HK-2 (cell line): ENCODE data around the gene NDRG4.
A peak's percentile ranks its signal among the peaks of the same experiment; 100 is the strongest.

ENCODE experiments used
- DNase-seq: peaks from one replicate; pipeline ENCODE4 v3.0.0-alpha.2; 2018; ENCODE audit not compliant: unreplicated experiment

The NDRG4 gene

DNA sequence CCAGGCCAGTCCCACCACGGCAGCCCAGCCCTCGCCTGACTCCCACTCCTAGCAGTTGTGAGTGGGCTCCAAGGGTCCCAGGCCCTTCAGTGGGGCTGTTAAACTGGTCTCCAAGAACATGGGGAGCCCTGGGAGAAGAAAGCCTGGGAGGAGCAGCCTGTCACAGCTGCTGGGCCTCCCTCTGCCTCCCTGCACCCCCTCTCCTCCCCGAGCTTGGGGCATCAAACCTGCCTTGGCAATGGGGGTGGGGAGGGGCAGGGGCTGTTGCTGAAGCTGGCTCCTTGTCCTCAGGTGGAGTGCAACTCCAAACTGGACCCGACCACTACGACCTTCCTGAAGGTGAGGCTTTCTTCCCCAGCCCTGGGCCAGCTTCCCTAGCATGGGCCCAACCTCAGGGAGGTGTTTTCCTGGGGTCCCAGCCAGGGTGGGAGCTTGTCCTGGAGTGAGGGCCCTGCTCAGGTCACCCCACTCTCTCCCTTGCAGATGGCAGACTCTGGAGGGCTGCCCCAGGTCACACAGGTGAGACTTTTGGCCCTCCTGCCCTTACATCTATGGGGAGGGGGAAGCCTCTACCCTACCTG, 8.8 kb downstream of the NDRG4 start:
- no peak for DNase-seq

DNA sequence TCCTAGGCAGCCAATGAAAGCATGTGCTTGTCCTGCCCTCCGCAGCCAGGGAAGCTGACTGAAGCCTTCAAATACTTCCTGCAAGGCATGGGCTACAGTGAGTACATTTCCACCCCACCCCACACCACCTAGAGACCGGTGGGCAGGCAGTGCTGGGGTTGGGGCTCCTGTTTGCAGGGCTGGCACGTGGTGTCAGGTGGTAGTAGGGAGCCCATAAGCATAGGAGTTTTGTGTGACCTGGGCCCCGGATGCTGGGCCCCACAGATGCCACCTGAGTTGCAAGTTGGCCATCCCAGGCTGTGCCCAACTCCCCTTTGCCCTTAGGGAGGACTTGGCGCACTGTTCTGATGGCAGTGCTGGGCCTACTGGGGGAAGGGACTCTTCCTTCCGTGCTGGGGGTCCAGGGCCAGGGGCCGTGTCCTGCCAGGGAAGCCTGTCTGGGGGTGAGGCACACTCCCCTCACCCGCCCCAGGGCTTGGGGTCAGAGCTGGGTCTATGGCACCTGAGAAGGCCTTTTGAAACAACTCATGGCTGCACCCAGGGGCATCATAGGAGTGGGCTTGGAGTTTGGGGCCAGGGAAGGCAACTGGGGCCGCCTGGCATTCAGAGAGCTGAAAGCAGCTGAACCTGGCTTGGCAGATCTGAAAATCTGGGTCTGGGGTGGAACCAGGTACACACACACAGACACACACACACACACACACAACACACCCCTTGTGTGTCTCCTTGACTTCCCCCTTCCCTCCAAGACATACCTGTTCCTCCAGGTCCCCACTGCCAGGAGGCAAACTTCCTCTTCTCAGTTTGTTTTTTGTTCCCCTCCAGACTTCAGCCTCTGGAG, 9.5 kb downstream of the NDRG4 start:
- DNase-seq, result no peak

DNA sequence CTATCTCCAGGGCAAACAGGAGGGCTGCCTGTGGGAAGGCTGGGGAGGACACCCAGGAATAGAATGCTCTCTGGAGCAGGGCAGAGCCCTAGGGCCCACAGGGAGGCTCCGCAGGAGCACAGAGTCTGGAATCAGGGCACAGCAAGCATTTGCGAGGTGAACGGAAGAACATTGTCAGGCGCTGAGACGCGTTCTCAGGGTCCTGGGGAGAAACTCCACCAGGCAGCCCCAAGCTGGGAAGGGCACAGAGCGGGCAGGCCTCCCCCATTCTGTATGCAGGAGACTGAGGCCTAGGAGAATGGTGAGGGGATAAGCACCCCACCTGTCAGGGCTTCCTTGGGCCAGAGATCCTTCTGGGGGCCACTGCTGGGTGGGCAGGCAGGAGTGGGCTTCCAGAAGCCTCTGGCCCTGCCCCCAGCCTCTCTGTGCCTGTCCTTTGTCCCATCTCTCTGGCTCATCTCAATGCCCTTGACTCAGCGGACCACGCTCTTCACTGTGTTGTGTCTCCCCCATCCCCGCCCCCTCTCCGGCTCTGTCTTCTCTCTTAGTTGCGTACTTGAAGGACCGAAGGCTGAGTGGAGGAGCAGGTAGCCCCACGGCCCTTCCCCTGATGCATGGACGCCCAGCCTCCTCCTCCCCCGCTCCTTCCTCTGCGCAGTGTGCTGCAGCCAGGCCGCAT, 10.3 kb downstream of the NDRG4 start:
- no peak for DNase-seq

DNA sequence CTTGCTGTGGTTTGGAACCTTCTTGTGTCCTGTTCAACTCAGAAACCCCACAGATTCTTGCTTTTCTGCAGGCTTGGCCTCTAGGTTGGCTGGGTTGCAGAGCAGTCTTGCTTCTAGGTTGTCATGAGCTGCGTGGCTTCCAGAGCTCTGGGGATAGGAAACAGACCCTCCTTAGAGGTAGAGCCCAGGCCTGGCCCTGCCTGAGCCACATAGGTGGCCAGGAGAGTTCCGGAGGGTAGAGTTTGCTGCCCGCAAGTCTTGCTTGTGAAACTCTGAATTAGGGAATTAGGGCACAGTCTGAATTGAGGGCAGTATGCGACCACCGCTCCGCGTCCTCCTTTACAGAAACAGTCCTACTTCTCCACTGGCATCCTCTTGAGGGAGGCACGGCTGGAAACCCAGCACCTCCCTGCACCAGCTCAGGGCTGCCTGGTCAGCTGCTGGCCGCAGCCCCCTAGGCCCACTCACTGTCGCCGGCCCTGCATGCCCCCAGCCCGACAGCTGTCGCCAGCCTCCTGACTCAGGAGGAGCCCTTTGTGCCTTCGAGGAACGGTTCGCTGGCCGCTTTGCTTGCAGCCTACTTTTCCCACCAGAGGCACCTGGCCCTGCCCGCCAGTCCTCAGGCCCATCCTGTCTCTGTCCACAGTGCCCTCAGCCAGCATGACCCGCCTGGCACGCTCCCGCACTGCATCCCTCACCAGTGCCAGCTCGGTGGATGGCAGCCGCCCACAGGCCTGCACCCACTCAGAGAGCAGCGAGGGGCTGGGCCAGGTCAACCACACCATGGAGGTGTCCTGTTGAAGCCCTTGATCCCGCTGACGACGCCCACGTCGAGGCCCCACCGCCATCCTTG, 11.1 kb downstream of the NDRG4 start:
- DNase-seq, result no peak

DNA sequence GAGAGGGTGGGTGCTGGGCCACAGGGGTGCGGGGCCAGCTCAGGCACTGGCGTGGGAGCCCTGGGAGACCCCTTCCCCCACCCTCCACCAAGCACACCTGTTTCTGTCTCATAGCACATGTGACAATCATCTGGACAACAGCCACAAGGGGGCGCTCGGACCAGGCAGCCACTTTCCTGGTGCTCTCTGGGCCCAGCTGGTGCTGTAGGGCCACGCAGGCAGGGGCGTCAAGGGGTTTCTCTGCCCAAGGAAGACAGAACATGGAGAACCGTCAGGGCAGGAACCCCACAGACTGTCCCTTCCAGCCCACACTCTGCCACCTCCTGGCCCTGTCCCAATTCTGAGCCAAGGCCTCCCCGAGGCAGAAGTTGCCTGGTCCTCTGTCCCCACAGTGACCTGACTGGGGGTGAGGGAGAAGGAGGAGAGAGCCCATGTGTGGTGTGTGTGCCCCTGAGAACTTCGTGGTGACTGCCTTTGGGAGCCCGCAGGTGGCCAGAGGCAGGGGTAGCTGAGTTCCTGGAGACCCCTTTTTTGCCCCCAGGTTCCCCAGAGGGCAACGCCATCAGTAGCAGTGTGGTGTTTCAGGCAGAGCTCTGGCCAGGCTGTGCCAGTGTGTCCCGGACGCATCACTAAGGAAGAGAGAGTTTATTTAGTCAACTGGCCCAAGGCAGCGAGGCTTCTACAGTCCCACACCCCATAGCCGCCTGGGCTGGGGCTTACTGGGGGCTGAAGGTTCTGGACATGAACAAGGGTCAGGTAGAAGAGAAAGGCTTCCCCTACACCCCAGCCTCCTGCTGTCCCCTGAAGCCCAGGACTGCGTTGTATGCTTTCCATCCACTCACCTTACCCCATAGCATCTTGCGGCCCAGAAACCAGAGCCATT, 12.2 kb downstream of the NDRG4 start:
- DNase-seq, result peak; percentile 82

DNA sequence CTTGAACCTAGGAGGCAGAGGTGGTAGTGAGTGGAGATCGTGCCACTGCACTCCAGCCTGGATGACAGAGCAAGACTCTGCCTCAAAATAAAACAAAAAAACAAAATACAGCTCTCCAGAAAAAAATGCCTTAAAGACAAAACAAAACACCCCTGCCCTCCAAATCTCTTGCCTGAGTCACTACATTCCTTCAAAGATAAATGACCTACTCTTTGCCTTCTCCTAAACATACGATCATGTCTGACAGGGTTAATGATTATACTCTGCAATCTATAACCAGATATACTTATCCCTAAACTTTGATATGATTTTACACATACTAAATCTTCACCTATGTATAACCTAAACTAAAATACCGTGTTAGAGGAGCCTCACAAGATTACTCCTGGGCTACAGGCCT, 13.9 kb downstream of the NDRG4 start:
- DNase-seq, result no peak

DNA sequence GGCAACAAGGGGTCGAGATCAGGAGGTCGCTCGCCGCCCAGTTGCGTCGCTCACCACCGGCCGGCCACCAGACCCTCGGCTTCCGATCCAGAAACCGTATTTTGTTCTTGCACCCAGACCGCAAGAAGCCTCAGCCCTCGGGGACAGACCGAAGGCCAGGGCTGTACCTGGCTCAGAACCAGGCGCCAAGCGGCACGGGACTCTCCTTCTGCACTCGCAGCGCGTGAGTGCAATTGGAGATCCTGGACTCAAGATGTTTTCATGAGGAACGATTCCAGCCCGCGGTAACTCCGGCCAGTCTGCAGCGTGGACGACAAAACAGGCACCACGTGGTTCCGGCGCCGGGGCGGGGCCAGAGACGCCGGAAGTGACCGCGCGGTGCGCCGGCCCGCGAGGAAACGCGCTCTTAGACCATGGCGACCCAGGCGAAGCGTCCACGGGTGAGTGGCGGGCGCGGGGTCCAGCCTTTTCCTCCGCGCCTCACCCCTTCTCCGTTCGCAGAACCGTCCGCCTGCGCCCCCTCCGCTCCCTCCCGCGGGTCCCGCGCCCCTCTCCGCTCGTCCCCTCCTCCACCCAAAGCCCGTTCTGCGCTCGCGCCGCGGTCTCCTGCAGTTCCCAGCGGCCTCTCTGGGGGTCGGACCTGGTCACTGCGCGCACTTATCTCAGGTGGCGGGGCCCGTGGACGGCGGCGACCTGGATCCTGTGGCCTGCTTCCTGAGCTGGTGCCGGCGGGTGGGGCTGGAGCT, 15.4 kb downstream of the NDRG4 start, which contains the start of gene SETD6:
Gene SETD6 (plus strand): TSS at position 393 of the 746 bp plus-strand sequence. CDS start 21 bp downstream, at position 414.
- DNase-seq, result peak; percentile 90

DNA sequence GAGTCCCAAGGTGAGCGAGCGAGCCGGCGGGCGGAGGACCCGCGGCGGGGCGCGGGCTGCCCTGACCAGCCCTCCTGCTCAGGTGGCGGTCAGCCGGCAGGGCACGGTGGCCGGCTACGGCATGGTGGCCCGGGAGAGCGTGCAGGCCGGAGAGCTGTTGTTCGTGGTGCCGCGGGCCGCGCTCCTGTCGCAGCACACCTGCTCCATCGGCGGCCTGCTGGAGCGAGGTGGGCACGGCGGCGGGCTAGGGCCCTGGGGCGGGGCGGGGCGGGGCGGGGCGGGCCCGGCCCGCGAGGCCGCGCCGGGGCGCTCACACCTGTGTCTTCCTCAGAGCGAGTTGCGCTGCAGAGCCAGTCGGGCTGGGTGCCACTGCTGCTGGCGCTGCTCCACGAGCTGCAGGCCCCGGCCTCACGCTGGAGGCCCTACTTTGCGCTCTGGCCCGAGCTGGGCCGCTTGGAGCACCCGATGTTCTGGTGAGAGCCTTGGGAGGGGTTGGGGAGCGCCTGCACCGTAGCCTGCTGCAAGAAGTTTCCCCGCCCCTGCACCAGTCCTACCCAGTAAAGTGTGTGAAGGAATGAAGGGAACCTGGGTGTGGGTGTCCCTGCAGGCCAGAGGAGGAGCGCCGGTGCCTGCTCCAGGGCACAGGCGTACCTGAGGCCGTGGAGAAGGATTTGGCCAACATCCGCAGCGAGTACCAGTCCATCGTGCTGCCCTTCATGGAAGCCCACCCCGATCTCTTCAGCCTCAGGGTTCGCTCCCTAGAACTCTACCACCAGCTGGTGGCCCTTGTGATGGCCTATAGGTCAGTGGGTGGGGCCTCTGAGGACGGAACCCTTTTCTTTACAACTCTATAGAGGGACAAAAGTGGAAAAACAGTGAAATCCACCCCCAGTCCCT, 16.2 kb downstream of the NDRG4 start:
- DNase-seq, result peak; percentile 67

DNA sequence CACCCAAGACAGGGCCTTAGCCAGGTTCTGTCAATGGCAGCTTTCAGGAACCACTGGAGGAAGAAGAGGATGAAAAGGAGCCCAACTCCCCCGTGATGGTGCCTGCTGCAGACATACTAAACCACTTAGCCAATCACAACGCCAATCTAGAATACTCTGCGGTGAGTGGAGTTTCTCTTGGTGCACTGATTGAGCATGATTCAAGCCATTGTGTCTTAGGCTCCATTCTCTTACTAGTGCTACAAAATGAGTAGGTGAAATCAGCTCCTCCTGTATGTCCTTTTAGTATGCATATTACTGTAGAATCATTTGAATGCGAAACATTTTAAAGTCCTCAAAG, 16.8 kb downstream of the NDRG4 start:
- no peak for DNase-seq

DNA sequence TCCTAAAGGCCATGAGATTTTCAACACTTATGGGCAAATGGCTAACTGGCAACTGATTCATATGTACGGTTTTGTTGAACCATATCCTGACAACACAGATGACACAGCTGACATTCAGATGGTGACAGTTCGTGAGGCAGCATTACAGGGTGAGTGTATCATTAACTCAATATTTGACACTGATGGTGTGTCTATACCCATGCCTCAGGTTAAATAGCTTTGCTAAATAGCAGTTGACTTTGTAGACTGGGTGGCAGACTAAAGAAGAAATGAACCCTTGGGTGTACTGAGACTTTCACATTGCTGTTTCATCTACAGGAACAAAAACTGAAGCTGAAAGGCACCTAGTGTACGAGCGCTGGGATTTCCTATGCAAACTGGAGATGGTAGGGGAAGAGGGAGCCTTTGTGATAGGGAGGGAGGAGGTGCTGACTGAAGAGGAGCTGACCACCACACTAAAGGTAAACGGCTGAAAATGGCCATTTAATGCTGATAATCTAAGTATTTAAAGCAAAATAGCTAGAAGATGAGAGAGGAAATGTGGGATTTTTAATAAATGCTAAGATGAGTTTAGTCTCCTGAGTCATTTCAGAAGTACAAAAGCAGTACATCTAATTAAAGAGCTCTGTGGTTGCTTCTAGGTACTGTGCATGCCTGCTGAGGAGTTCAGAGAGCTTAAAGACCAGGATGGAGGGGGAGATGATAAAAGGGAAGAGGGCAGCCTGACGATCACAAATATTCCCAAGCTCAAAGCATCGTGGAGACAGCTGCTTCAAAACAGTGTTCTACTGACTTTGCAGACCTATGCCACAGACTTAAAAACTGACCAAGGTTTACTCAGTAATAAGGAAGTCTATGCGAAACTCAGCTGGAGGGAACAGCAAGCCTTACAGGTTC, 18.4 kb downstream of the NDRG4 start:
- DNase-seq, result no peak

DNA sequence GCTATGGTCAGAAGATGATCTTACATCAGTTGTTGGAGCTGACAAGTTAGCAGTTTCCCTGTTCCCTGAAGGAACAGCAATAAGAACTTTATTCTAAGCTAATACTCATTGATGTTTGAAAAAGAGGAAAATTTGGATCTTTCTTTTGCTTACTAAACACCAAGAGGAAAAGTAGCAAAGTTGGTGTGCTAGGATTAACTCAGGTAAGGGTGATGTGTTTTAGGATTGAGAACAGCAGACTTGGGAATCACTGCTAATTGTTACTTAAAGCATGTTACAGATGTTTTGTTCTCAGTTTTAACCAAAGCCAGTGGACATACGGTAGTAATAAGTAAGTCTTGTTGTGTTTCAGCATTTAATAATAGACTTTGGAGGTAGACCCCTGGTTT, 19.0 kb downstream of the NDRG4 start:
- no peak for DNase-seq

DNA sequence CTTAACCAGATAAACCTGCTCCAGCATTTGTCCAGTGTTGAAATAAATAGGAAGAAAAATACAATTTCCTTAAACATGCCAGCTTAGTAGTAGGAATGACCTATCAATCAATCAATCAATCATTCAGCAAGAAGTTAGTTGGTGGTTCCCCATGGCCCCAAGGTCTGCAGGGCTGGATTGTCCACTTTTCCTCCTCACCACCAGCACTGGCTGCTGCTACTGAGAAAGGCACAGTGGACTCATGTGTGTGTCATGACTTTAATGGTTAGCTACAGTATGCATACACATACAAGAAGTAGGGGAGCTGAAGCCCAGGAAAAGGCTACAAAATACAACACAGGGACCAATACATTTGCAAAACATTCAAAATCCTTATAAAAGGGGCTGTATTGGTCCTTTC, 19.8 kb downstream of the NDRG4 start:
- DNase-seq, result no peak

DNA sequence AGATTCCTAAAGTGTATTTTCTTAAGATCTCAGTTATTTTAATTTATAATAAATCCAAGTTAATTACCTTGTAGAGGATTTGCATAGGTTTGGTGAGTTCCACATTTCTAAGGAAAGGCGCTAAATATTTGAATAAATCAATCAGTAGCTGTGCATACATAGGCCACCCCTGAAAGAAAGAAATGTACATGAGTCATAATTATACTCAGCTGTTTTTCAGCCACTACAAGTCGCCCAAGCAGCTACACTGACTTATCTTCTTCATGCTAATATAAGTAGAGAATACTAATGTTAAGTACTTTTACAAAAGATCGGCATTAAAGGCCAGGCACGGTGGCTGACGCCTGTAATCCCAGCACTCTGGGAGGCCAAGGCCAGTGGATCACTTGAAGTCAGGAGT, 30.2 kb downstream of the NDRG4 start:
- no peak for DNase-seq

DNA sequence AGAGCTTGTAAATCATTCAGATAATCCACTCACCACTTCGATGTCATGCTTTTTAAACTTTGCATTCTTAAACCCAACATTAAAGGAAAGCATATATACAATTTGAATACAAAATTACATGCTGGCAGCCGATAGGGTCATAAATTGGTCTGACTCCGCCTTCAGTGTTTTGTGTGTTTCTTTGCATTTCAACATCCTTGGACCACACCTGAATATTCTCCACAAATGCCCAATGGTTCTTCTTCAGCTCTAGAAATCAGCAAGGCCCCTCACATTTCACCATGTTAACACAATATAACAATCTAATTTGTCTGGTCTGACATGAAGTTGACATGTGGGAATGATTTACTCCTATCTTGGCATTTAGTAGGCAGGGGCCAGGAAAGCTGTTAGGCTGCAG, 32.5 kb downstream of the NDRG4 start:
- DNase-seq, result no peak

DNA sequence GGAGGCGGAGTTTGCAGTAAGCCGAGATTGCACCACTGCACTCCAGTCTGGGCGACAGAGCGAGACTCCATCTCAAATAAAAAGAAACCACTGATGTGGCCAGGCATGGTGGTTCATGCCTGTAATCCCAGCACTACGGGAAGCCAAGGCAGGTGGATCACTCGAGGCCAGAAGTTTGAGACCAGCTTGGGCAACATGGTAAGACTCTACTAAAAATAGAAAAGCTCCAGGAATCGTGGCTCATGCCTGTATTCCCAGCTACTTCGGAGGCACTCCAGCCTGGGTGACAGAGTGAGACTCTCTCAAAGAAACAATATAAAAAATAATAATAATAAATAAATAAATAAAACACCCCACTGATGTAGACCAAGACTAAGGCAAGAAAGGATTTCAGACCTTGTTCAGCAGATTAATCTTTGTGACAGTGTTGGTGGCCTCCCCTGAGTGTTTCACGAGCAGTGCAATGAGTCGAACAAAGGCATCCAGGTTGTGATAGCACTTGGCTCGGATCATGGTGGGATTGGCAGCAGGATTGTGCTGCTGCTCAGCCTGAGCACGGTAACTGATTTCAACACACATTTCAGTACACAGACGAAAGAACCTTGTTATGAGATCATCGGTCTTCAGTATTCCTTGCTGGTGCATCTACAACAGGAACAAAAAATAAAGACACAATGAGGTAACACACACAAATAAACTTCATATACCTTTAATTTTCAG, 34.0 kb downstream of the NDRG4 start:
- no peak for DNase-seq

DNA sequence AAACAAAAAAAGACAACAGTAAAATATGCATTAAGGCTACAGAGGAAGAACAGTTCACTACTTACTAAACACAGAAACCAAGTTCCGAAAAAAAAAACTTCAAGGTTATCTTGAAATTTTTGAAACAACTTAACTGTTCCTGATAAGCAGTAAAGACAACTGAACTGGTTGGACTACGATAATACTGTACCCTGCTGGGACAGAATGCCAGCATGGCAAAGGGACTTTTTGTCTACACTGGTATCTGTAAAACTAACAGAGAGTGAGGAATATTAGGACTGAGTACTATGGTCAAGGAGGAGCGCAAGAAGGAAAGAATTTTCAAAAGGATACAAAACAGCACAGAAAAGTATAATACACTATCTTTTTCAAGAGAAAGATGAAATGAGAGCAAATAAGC, 35.2 kb downstream of the NDRG4 start:
- no peak for DNase-seq

DNA sequence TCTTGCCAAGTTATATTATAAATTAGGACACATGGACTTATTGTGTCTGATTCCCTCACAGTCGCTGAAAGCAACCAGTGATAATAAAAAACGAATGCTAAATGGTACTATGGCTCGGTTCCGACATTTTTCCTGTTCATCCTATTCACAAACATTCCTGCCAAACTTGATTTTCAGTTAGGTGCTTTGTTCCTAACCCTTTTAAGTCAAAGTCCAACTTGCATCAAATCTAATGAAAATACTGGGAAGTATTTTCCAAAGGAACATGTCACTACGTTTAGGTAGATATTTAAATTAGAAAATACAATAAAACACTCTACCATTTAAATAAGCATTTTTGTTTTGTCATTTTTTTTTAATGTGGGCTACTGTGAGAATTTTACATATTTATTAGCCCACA, 36.3 kb downstream of the NDRG4 start:
- DNase-seq, result no peak
